Choroid plexus epithelial cell (primary cell): Measurements from ENCODE around the gene GPR183.

Experiments
- DNase-seq: peaks from one replicate; pipeline ENCODE4 v3.0.0-alpha.2; 2010; ENCODE audit warnings: low read depth
- H3K4me3 ChIP-seq: 2 replicates; pipeline ENCODE4 v1.5.1; 2011; ENCODE audit warnings: low read depth, mild to moderate bottlenecking, control low read depth, low read length, moderate library complexity
- TF ChIP-seq, protein P1 (sequence below): conservative IDR thresholded peaks from 2 replicates; pipeline ENCODE4 v1.5.1; 2011; ENCODE audit warnings: low read depth, mild to moderate bottlenecking, control low read depth, inconsistent platforms, low read length, moderate library complexity

GPR183 gene

DNA sequence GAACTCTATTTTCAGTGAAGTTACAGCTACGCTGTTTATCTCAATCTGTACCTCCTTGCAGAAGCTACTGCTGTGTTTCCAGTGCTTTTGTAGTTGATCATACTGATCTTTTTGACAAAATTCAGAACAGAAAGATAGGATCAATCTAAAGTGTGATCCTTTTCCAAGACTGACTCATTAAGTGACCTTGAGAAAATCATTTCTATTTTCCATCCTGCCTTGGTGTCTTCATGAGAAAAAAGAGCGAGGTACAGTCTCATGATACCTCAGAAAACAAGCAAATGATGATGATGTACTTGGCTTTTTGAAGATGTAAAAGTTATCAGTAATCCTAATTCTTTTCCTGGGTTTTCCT lies 46.0 kb upstream of the GPR183 start:
- H3K4me3 ChIP-seq = no peak overlapping the region

DNA sequence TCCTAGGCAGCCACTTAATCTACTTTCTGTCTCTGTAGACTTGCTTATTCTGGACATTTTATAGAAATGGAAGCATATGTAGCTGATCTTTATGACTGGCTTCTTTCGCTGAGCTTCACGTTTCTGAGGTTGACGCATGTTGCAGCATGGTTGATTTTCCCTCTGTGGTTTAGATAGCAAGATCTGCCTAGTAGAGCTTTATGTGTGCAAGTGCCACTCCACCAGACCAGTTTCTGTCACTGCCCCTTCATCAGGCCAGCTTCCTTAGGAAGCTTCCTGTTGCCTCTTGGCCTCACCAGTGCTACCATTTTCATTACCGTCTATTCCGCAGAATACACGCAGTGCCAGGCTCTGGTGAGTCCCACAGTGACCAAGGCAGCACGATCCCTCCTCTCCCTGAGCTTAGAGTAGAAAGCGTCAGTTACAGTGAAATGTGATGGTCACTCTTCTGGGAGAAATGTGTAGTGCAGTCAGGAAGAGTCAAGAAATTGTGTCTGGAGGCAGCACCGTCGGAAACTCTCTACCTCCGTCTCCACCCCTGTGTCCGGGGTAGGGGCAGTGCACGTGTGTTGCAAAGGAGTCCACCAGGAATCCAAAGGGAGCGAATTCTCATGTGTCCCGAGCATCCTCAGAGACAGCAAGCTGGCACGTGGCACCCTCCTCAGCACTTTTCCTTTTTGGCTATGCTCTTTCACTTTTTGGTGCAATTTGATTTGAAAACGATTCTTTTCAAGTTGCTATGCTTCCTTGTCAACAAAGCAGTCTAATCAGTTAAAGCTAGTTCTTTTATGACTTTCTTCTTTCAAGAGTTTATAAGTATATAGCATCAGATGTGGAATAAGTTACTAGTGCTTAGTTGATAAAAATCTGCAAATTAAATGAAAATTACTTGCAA lies 45.4 kb upstream of the GPR183 start:
- H3K4me3 ChIP-seq = no peak overlapping the region
- TF ChIP-seq, protein P1, sequence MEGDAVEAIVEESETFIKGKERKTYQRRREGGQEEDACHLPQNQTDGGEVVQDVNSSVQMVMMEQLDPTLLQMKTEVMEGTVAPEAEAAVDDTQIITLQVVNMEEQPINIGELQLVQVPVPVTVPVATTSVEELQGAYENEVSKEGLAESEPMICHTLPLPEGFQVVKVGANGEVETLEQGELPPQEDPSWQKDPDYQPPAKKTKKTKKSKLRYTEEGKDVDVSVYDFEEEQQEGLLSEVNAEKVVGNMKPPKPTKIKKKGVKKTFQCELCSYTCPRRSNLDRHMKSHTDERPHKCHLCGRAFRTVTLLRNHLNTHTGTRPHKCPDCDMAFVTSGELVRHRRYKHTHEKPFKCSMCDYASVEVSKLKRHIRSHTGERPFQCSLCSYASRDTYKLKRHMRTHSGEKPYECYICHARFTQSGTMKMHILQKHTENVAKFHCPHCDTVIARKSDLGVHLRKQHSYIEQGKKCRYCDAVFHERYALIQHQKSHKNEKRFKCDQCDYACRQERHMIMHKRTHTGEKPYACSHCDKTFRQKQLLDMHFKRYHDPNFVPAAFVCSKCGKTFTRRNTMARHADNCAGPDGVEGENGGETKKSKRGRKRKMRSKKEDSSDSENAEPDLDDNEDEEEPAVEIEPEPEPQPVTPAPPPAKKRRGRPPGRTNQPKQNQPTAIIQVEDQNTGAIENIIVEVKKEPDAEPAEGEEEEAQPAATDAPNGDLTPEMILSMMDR = peak; percentile 16
- DNase-seq = no peak

More for the DNA sequence above, 46.0 kb upstream of the GPR183 start:
- TF ChIP-seq, protein P1 = no peak
- no peak for DNase-seq

DNA sequence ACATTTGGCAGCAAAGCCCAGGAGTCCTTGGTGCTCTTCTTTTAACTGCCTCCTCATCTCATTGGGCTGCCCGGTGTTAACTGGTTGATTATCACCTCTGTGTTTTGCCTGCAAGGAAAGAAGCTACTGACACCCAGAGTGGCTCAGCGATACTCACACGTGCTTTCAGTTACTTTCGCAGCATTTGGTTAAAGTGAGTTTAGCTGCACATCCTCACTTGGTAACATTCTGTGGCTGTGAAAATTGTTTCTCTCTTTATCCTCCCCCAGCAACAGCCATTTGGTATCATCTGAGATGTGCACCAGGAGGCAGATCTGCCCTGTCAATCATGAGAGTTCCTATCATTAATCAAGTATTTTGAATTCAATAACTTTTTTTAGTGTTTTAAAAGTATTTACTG lies 44.6 kb upstream of the GPR183 start:
- H3K4me3 ChIP-seq = no peak overlapping the region
- DNase-seq = no peak
- TF ChIP-seq, protein P1 = no peak

DNA sequence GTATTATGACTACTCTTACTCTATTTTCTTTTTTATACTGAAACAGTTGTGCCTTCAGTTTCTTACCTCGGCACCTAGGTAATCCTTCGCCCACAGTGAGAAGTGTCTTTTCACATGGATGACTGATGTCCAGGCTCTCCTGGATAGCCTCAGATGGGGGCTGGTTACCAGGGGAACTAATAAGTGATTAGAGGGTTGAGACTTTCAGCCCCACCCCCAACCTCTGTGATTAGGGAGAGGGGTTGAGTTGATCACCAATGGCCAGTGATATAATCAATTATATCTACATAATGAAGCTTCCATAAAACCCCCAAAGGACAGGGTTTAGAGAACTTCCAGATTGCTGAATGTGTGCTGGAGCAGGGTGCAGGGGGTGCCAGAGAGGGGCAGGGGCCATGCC lies 43.0 kb upstream of the GPR183 start:
- no peak for DNase-seq
- TF ChIP-seq, protein P1 = no peak

DNA sequence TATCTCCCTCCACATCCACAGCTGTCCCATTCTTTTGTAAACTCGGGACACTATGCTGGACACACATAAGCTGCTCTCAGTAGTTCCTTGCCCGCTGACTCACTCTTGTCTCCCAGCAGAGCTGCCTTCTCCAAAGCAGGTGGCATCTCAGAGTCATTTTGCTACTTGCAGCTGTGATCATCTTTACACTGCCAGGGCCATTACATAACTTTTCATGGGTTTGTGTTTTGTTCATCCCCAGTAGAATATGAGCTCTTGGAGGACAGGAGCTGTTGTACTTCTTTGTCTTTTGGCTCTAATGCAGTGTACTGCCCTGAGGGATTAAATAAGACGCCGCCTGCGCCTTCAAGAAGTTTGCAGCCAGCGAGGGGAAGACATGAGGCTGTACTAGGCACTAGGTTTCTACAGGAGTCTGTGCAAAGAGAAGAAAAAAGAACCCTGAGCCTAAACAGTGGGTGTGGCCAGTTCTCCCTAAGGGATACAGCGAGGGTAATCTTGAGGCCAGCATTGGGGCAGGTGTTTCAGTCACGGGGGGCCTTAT lies 40.8 kb upstream of the GPR183 start:
- no peak for DNase-seq
- TF ChIP-seq, protein P1 = no peak
- no peak overlapping the region for H3K4me3 ChIP-seq

More for the DNA sequence above, 43.0 kb upstream of the GPR183 start:
- no peak overlapping the region for H3K4me3 ChIP-seq

DNA sequence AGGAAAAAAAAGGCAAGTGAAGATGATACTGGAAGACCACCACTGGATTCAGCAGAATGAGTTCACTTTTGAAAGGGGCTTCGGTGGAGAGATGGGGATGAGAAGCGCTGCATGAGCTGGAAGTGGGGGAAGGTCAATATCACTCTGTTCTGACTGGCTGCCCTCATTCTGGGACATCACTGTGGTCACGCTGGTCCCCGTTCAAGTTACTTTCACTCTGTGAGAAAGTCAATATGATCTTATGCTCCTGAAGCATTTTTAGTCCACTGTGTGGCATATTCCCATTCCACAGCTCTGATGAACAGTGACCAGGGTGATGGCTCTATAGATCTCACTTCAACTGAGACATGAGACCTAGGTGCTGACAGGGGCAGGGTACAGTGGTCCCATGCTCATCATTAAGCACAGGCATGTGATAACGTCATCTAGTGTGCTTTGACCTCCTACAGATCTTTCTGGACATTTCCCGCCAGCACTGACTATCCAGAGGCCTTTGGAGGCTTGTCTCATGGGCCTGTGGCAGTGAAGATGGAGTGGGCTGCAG lies 40.2 kb upstream of the GPR183 start:
- DNase-seq = no peak
- TF ChIP-seq, protein P1 = no peak
- H3K4me3 ChIP-seq = no peak overlapping the region
